OCI-LY3 (cell line): Measurements from ENCODE around the gene ANKRD13D.

Experiments used
- EZH2phosphoT487 ChIP-seq: fragments of 200-600 bp; shearing (Covaris generic); IDR thresholded peaks from 2 replicates; pipeline ENCODE4 v1.6.1; 2018; ENCODE audit warnings: antibody characterized with exemption, mixed run types, low read depth
- TF ChIP-seq, protein P1 (sequence below): fragments of 200-600, 300-600 bp; sonication (generic); IDR thresholded peaks from 2 replicates; pipeline ENCODE4 v1.5.1; 2014; ENCODE audit warnings: antibody characterized with exemption, low read length, low read depth

DNA sequence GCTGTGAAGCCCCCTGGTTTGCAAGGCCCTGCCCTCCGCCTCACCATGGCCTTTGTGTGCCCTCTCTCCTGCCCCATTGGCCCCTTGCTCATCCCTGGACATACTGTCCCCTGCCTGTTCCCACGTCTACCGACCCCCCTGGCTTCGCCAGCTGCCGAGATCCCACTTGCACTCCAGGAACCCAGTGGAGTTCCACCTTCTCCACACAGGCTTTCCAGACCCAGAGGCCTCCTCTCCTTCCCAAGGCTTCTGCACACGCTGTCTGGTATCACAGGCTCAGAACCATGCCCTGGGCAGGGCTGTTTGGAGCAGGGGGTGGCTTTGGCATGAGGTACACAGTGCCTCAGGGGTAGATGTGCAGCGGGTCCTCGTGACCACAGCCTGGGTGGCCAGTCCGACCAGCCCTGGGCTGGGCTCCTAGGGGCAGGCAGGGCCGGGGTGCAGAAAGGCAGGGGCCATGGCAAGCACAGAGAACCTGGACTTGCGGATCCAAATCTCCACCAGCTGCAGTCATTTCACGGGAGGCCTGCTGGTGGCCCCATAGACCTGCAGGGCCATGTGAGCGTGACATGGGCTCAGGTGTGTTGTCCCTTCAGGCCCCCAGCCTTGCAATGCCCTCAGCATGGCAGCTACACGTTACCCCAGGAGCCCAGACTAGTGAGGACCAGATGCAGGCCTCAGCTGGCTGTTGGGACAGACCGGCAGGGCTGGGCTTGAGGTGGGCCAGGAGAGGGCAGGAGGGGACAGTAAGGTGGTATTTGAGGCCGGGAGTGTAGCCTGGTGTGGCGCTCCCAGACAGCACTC is 13.3 kb upstream of the ANKRD13D start:
- TF ChIP-seq, protein P1, sequence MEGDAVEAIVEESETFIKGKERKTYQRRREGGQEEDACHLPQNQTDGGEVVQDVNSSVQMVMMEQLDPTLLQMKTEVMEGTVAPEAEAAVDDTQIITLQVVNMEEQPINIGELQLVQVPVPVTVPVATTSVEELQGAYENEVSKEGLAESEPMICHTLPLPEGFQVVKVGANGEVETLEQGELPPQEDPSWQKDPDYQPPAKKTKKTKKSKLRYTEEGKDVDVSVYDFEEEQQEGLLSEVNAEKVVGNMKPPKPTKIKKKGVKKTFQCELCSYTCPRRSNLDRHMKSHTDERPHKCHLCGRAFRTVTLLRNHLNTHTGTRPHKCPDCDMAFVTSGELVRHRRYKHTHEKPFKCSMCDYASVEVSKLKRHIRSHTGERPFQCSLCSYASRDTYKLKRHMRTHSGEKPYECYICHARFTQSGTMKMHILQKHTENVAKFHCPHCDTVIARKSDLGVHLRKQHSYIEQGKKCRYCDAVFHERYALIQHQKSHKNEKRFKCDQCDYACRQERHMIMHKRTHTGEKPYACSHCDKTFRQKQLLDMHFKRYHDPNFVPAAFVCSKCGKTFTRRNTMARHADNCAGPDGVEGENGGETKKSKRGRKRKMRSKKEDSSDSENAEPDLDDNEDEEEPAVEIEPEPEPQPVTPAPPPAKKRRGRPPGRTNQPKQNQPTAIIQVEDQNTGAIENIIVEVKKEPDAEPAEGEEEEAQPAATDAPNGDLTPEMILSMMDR: peak; percentile 18
- TF ChIP-seq EZH2phosphoT487: no peak
